Fibroblast of villous mesenchyme (primary cell): Measurements from ENCODE around the gene C3. TPM values are rescaled to one million over a fixed set of nuclear protein-coding genes. Genes with fewer than 3 reads are reported as not detected.

Source experiments
- DNase-seq: peaks from one replicate; pipeline ENCODE4 v3.0.0-alpha.2; 2010; ENCODE audit warnings: low read depth
- H3K4me3 ChIP-seq: 2 replicates; pipeline ENCODE4 v1.5.1; 2011; ENCODE audit warnings: low read depth, mild to moderate bottlenecking, low read length
- CTCF ChIP-seq: IDR thresholded peaks from 2 replicates; pipeline ENCODE4 v1.5.1; 2012; ENCODE audit warnings: low read depth, mild to moderate bottlenecking, low read length; ENCODE audit not compliant: insufficient read depth
- total RNA-seq: library from RNA; depleted of rRNA; stranded (reverse); fragments of >200 nt; gene quantifications from 2 replicates; pipeline ENCODE4 v1.2.3, GENCODE V29; 2012

The C3 gene
- total RNA-seq, 1 donor = 76.0 TPM

GRCh38 chr19:6692027-6692426, 28.4 kb downstream of the C3 start:
- DNase-seq = no peak
- no peak for TF ChIP-seq CTCF
- H3K4me3 ChIP-seq = no peak overlapping the region

GRCh38 chr19:6691342-6691741, 29.1 kb downstream of the C3 start:
- no peak overlapping the region for H3K4me3 ChIP-seq
- no peak for TF ChIP-seq CTCF
- DNase-seq = no peak

GRCh38 chr19:6690160-6690885, 30.1 kb downstream of the C3 start:
- no peak for DNase-seq
- TF ChIP-seq CTCF = no peak
- H3K4me3 ChIP-seq = no peak overlapping the region

- no peak for TF ChIP-seq CTCF
- no peak overlapping the region for H3K4me3 ChIP-seq
- no peak for DNase-seq
These were observed 33.3 kb downstream of the C3 start for GRCh38 chr19:6687114-6687513.

GRCh38 chr19:6686628-6686975, 33.8 kb downstream of the C3 start:
- no peak for TF ChIP-seq CTCF
- DNase-seq = no peak
- no peak overlapping the region for H3K4me3 ChIP-seq

GRCh38 chr19:6685962-6686627, 34.4 kb downstream of the C3 start:
- no peak overlapping the region for H3K4me3 ChIP-seq
- no peak for TF ChIP-seq CTCF

More at GRCh38 chr19:6685962-6686627, 34.4 kb downstream of the C3 start:
- no peak for DNase-seq
